ENCODE results near the gene WLS.
"Not testable (repeated sequence)": the region's sequence is repeated elsewhere in the genome, so short reads cannot be mapped to it uniquely, and the experiment has no call there.

DNA sequence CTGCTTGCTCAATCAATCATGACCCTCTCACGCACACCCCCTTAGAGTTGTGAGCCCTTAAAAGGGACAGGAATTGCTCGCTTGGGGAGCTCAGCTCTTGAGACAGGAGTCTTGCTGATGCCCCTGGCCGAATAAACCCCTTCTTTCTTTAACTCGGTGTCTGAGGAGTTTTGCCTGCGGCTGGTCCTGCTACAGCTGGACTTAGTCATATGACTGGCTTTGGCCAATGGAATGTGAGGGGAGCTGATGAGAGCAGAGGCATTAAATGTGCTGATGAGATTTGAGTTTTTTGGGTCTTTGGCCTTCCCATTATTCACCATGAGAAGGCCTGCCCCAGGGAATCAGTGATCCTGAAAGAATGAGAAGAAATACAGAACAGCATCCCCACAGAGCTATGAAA is 24.5 kb upstream of the WLS start:
- TF ChIP-seq GLIS3 (CRISPR knock-in tag; IDR thresholded peaks at IDR 0.05); ZFP30 (CRISPR knock-in tag; IDR thresholded peaks at IDR 0.05); ZFP3 (CRISPR knock-in tag; IDR thresholded peaks at IDR 0.05); ZNF70 (CRISPR knock-in tag; IDR thresholded peaks at IDR 0.05); ZNF565 (CRISPR knock-in tag; conservative IDR thresholded peaks at IDR 0.05; ENCODE audit: low read depth); ARNTL (CRISPR knock-in tag; IDR thresholded peaks at IDR 0.05; ENCODE audit: borderline replicate concordance, low read depth): not testable (repeated sequence)
